GM12878 (cell line): Measurements from ENCODE around the gene C16orf90. TPM values are rescaled to one million over a fixed set of nuclear protein-coding genes. Genes with fewer than 3 reads are reported as not detected.

Experiments used
- ATAC-seq: fragments of 200-7000 bp; cut with Tn5 transposase; 3 replicates; pipeline ENCODE4 v1.9.1; 2020; ENCODE audit warnings: mild to moderate bottlenecking, moderate library complexity
- BruUV-seq: library from RNA; stranded (reverse); fragments of 400-500 nt; replicated peaks from 2 replicates; lab custom pipeline; 2021; lab: Mats Ljungman, UMichigan
- CTCF ChIA-PET: fragments of 300-600 bp; sonication (Branson Sonifier 250); formaldehyde crosslinking; extraction: SDS; loops from one replicate; lab custom pipeline; 2021; ENCODE audit warnings: inconsistent platforms; lab: Yijun Ruan, JAX
- POLR2A ChIA-PET: fragments of 350-600 bp; formaldehyde crosslinking; extraction: SDS; loops from one replicate; lab custom pipeline; 2021; ENCODE audit warnings: inconsistent platforms; lab: Charles Lee
- RAD21 ChIA-PET: fragments of 300-600 bp; sonication (Branson Sonifier 250); formaldehyde crosslinking; loops from one replicate; lab custom pipeline; 2023; ENCODE audit warnings: antibody characterized with exemption; ENCODE audit not compliant: unreplicated experiment; lab: Charles Lee
- SMC1A ChIA-PET: fragments of 300-600 bp; sonication (Branson Sonifier 250); formaldehyde crosslinking; loops from one replicate; lab custom pipeline; 2023; ENCODE audit not compliant: unreplicated experiment, uncharacterized antibody; lab: Charles Lee
- DNase-seq: peaks from one replicate; pipeline ENCODE4 v3.0.0-alpha.2; 2011; ENCODE audit warnings: low read depth, low spot score
- FAIRE-seq: peaks from 3 replicates; lab custom pipeline; 2011; peaks lifted over from hg19 to GRCh38; lab: Jason Lieb, UNC
- H2AFZ ChIP-seq: 2 replicates; pipeline ENCODE4 v1.6.0; 2011; ENCODE audit warnings: low read depth, low read length, control low read depth; ENCODE audit not compliant: control insufficient read depth
- H3K27ac ChIP-seq: 2 replicates; pipeline ENCODE4 v1.5.1; 2011; ENCODE audit warnings: control low read depth; ENCODE audit not compliant: control insufficient read depth, insufficient read depth
- H3K27me3 ChIP-seq, 2 experiments: replicated peaks in 1 of 2; 2 replicates each; pipeline versions ENCODE4 v1.6.0 to v1.6.1; 2011; ENCODE audit warnings: low read length in 1 of 2; ENCODE audit not compliant: control insufficient read depth in 2 of 2, insufficient read depth in 2 of 2
- H3K36me3 ChIP-seq, 2 experiments: 2 replicates each; pipeline ENCODE4 v1.5.1; 2011; ENCODE audit warnings: low read length in 1 of 2; ENCODE audit not compliant: control insufficient read depth in 2 of 2, insufficient read depth in 2 of 2
- H3K4me1 ChIP-seq: 2 replicates; pipeline ENCODE4 v1.6.1; 2011; ENCODE audit warnings: mild to moderate bottlenecking, low read length, moderate library complexity, mixed read lengths; ENCODE audit not compliant: control insufficient read depth, insufficient read depth
- H3K4me2 ChIP-seq: 2 replicates; pipeline ENCODE4 v1.6.0; 2011; ENCODE audit warnings: control low read depth; ENCODE audit not compliant: control insufficient read depth, insufficient read depth
- H3K4me3 ChIP-seq: fragments of 200-600 bp; sonication (generic); 2 replicates; pipeline ENCODE4 v1.5.1; 2016
- H3K79me2 ChIP-seq: 2 replicates; pipeline ENCODE4 v1.6.0; 2011; ENCODE audit warnings: low read length; ENCODE audit not compliant: control insufficient read depth, insufficient read depth
- H3K9ac ChIP-seq: 2 replicates; pipeline ENCODE4 v1.8.0; 2011; ENCODE audit warnings: low read length, control low read depth, mixed read lengths; ENCODE audit not compliant: control insufficient read depth, insufficient read depth
- H3K9me3 ChIP-seq: replicated peaks from 3 replicates; pipeline ENCODE4 v1.5.1; 2011; ENCODE audit warnings: mild to moderate bottlenecking, low read length; ENCODE audit not compliant: control insufficient read depth, insufficient read depth
- H4K20me1 ChIP-seq: 2 replicates; pipeline ENCODE4 v1.6.0; 2011; ENCODE audit not compliant: control insufficient read depth, insufficient read depth
- CHD4 ChIP-seq: fragments of 200-600 bp; sonication (generic); IDR thresholded peaks from 2 replicates; pipeline ENCODE4 v1.6.1; 2016; ENCODE audit warnings: mild to moderate bottlenecking
- CREB1 ChIP-seq: IDR thresholded peaks from 2 replicates; pipeline ENCODE4 v1.6.1; 2012; ENCODE audit warnings: low read depth, mild to moderate bottlenecking, inconsistent platforms
- E4F1 ChIP-seq: fragments of 450-650 bp; IDR thresholded peaks from 2 replicates; pipeline ENCODE4 v1.6.1; 2018; ENCODE audit warnings: borderline replicate concordance, mild to moderate bottlenecking; ENCODE audit not compliant: partially characterized antibody
- SP1 ChIP-seq: IDR thresholded peaks from one replicate; pipeline ENCODE4 v1.6.1; 2011; ENCODE audit warnings: low read depth, low read length
- SUPT20H ChIP-seq: IDR thresholded peaks from 2 replicates; pipeline ENCODE4 v1.6.1; 2011; ENCODE audit warnings: low read depth, mild to moderate bottlenecking, low read length, moderate library complexity, borderline replicate concordance; ENCODE audit not compliant: control insufficient read depth
- TAF1 ChIP-seq: IDR thresholded peaks from 2 replicates; pipeline ENCODE4 v1.6.1; 2011; ENCODE audit warnings: mild to moderate bottlenecking, low read depth, low read length, borderline replicate concordance
- ZNF217 ChIP-seq: fragments of 450-650 bp; IDR thresholded peaks from 2 replicates; pipeline ENCODE4 v1.6.1; 2017; ENCODE audit warnings: antibody characterized with exemption, mild to moderate bottlenecking
- WGBS: methylation state at CpG from one replicate; pipeline ENCODE4 v1.1.6; 2016; ENCODE audit warnings: low lambda C conversion rate; ENCODE audit not compliant: insufficient replicate concordance, insufficient coverage; ENCODE audit errors: missing lambda C conversion rate; 5-methylcytosine and 5-hydroxymethylcytosine counted together
- in situ Hi-C: fragments of 300-500 bp; cut with MboI; formaldehyde crosslinking; loops from 9 replicates; pipeline ENCODE4 v1.14.3; 2018; ENCODE audit warnings: mixed read lengths
- intact Hi-C: fragments of 100-400 bp; cut with micrococcal nuclease; formaldehyde crosslinking; loops from one replicate; pipeline ENCODE4 v1.14.2; 2022; ENCODE audit not compliant: unreplicated experiment
- polyA plus RNA-seq, 11 experiments: library from polyadenylated mRNA; depleted of rRNA in 4 of 11; unstranded in 6 of 11; stranded (reverse) in 5 of 11; fragments of >200 nt; fragmentation: Nextera tagmentation in 4 of 11; fragmentation: Illumina TruSeq in 1 of 11; extraction: Ambion mirVana in 4 of 11; extraction: Trizol in 1 of 11; gene quantifications; 1 replicate in 1 of 11; 2 replicates in 10 of 11; pipeline versions ENCODE4 v1.2.1 to v1.2.3, GENCODE V29; 2011 to 2016; ENCODE audit warnings: inconsistent platforms in 2 of 11, missing spikeins in 2 of 11, low read depth in 1 of 11
- total RNA-seq, 4 experiments: library from RNA; depleted of rRNA in 3 of 4; stranded (reverse); fragments of >200 nt in 3 of 4; fragmentation: Illumina TruSeq in 1 of 4; extraction: Trizol in 1 of 4; gene quantifications; 2 replicates each; pipeline versions ENCODE4 v1.2.1 to v1.2.3, GENCODE V29; 2013 to 2021

Gene C16orf90
- total and polyA plus RNA-seq, 10 of the 15 experiments (the other 5 are each of a cell fraction or from before 2014, with no cell fraction given), result not detected

- BruUV-seq, result no TSS peak
- no peaks in the 10 kb centered on the region for H3K36me3 ChIP-seq
Observed at GRCh38 chr16:3454631-3455147, 40.6 kb downstream of the C16orf90 start.

More at GRCh38 chr16:3454631-3455147, 40.6 kb downstream of the C16orf90 start:
- DNase-seq (no peak), FAIRE-seq (no peak), ATAC-seq (no peak)
- ChIA-PET POLR2A (no interaction called here), RAD21 (no interaction called here), SMC1A (interaction anchor here (1.2 to 2.7 kb wide), 2 partner anchors 11 to 17 kb away, joined by 3 to 7 read pairs; partner anchors contain the start of genes NAA60 and ZNF597), CTCF (no interaction called here)
- Histone ChIP-seq H2AFZ (no peak overlapping the region), H3K27ac (no peak overlapping the region), H4K20me1 (no peaks in the 10 kb centered on the region), H3K27me3 (no peaks in the 10 kb centered on the region), H3K4me3 (no peak overlapping the region), H3K4me1 (peaks cover 10% of the 10 kb centered on the region), H3K9ac (no peak overlapping the region), H3K9me3 (no peaks in the 10 kb centered on the region; the same call in 2 of the 3 replicates), H3K79me2 (peaks cover 21% of the 10 kb centered on the region), H3K4me2 (no peak overlapping the region)
- in situ Hi-C loops, result no loop called here
- intact Hi-C loops, result no loop called here
- no peak for TF ChIP-seq TAF1
- TF ChIP-seq CHD4, result no peak
- no peak for TF ChIP-seq ZNF217
- TF ChIP-seq CREB1, result no peak
- no peak for TF ChIP-seq SUPT20H
- no peak for TF ChIP-seq E4F1
- no peak for TF ChIP-seq SP1
- 92% methylated on average over 10 of the region's 10 CpGs for WGBS
